Osteocyte (in vitro differentiated cells): ENCODE results near the gene PIEZO1. TPM values are rescaled to one million over a fixed set of nuclear protein-coding genes. Genes with fewer than 3 reads are reported as not detected.
A peak's percentile ranks its signal among the peaks of the same experiment; 100 is the strongest.

Source experiments
- DNase-seq: peaks from one replicate; pipeline ENCODE4 v3.0.0; 2021; ENCODE audit warnings: mixed read lengths; ENCODE audit not compliant: unreplicated experiment; ENCODE audit errors: extremely low spot score
- H3K27ac Mint-ChIP-seq: one replicate; pipeline ENCODE4 v1.8.0; 2021; ENCODE audit warnings: mild to moderate bottlenecking, mixed read lengths; ENCODE audit not compliant: unreplicated experiment
- H3K27me3 Mint-ChIP-seq: one replicate; pipeline ENCODE4 v1.8.0; 2021; ENCODE audit warnings: mixed read lengths; ENCODE audit not compliant: unreplicated experiment
- H3K36me3 Mint-ChIP-seq: one replicate; pipeline ENCODE4 v1.8.0; 2021; ENCODE audit warnings: mixed read lengths; ENCODE audit not compliant: unreplicated experiment
- H3K4me1 Mint-ChIP-seq: one replicate; pipeline ENCODE4 v1.8.0; 2021; ENCODE audit warnings: mixed read lengths; ENCODE audit not compliant: unreplicated experiment
- H3K4me3 Mint-ChIP-seq: one replicate; pipeline ENCODE4 v1.8.0; 2021; ENCODE audit warnings: mild to moderate bottlenecking, moderate library complexity, mixed read lengths; ENCODE audit not compliant: unreplicated experiment
- H3K9me3 Mint-ChIP-seq: one replicate; pipeline ENCODE4 v1.8.0; 2021; ENCODE audit warnings: mixed read lengths; ENCODE audit not compliant: unreplicated experiment
- CTCF ChIP-seq: fragments of 200-600 bp; sonication (generic); IDR thresholded peaks from 2 replicates; pipeline ENCODE4 v1.5.0; 2021; ENCODE audit warnings: antibody characterized with exemption, mild to moderate bottlenecking, moderate library complexity
- total RNA-seq: library from RNA; stranded (reverse); gene quantifications from 2 replicates; pipeline ENCODE4 v1.2.1, GENCODE V29; 2021

Gene PIEZO1
- total RNA-seq, 1 donor from 2014 or later = 165 TPM

GRCh38 chr16:88782454-88783390 lies 2.3 kb downstream of the PIEZO1 start:
- peak overlapping the region; percentile 90 for H3K27ac Mint-ChIP-seq
- peaks cover 56% of the 10 kb centered on the region for H3K4me1 Mint-ChIP-seq
- DNase-seq = no peak
- H3K27me3 Mint-ChIP-seq = no peaks in the 10 kb centered on the region
- no peak for TF ChIP-seq CTCF
- no peaks in the 10 kb centered on the region for H3K36me3 Mint-ChIP-seq
- peak overlapping the region; percentile 84 for H3K4me3 Mint-ChIP-seq
- no peaks in the 10 kb centered on the region for H3K9me3 Mint-ChIP-seq

- no peak for DNase-seq
- peaks cover 66% of the 10 kb centered on the region for H3K4me1 Mint-ChIP-seq
- no peaks in the 10 kb centered on the region for H3K27me3 Mint-ChIP-seq
- no peaks in the 10 kb centered on the region for H3K36me3 Mint-ChIP-seq
- H3K4me3 Mint-ChIP-seq = peak overlapping the region; percentile 84
- no peak for TF ChIP-seq CTCF
- H3K9me3 Mint-ChIP-seq = no peaks in the 10 kb centered on the region
- H3K27ac Mint-ChIP-seq = peak overlapping the region; percentile 90
Observed at GRCh38 chr16:88781140-88782077, 3.6 kb downstream of the PIEZO1 start.

DNA sequence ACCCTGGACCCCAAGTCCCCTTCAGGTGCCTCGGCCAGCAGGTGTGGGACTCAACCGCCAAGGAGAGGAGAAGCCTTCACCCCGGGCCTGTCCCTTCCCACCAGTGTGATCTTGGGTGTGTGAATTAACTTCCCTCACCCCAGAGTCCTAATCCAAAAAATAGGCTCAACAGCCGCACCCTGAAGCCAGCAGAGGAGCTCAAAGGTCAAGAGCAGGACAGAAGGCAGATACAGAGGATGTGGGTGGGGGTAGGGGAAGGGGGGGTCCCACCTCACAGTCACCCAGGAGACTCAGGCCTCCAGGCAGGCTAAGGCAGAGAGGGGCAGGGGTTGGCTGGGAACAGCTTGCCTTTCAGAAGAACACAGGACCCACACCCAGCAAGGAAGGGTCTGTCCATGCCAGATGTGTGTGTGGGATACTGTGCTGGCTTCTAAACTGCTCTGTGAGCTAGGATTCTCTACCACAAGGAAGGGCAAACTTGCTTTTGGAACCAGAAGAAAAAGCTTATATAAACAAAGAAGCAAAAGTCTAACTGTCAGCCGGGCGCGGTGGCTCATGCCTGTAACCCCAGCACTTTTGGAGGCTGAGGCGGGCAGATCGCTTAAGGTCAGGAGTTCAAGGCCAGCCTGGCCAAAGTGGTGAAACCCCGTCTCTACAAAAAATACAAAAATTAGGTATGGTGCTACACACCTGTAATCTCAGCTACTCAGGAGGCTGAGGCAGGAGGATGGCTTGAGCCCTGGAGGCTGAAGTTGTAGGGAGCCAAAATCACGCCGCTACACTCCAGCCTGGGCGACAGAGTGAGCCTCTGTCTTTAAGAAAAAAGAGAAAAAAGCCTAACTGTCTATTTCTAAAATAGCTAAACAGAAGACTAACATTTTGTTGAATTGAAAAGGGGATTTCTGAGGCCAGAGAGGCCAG lies 4.6 kb downstream of the PIEZO1 start:
- H3K9me3 Mint-ChIP-seq = no peaks in the 10 kb centered on the region
- peak overlapping the region; percentile 90 for H3K27ac Mint-ChIP-seq
- no peaks in the 10 kb centered on the region for H3K27me3 Mint-ChIP-seq
- no peaks in the 10 kb centered on the region for H3K36me3 Mint-ChIP-seq
- H3K4me3 Mint-ChIP-seq = peak overlapping the region; percentile 22
- H3K4me1 Mint-ChIP-seq = peaks cover 75% of the 10 kb centered on the region
- no peak for TF ChIP-seq CTCF
- no peak for DNase-seq

DNA sequence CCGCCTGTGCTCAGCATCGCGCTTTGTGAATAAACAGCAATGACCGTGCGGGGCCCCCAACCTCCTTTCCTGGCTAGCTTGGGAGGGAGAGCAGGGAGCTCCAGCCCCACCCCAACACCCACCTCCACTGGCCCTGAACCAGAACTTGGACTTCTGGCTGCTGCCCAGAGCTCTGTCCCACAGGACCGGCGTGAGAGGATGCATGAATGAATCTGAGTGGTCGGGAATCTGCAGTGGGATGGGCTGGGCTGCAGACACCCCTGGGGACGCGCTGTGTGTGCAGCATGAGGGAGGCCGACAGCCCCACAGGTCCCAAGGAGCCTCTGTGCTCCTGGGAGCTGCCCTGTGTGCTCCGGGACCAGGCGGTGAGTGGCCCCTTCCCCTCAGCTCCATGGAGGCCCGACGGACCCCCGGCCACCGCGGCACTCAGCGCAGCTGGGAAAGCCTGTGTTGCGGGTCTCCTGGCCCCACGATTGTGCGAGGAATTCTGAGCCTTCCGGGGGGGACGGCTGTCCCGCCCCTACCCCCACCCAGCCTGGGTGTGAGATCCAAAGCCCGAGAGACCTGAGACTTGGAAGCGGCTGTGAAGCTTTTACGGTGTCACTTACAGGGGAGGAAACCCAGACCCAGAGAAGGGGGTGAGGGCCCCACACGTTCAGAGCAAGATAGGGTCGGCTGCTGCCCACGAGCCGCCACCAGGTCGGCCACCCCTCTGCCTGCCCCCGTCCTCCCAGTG lies 5.4 kb downstream of the PIEZO1 start:
- TF ChIP-seq CTCF = no peak
- no peak for DNase-seq
- no peaks in the 10 kb centered on the region for H3K27me3 Mint-ChIP-seq
- H3K4me1 Mint-ChIP-seq = peaks cover 78% of the 10 kb centered on the region
- H3K9me3 Mint-ChIP-seq = no peaks in the 10 kb centered on the region
- no peaks in the 10 kb centered on the region for H3K36me3 Mint-ChIP-seq
- no peak overlapping the region for H3K4me3 Mint-ChIP-seq
- peak overlapping the region; percentile 90 for H3K27ac Mint-ChIP-seq
